GM20431 (cell line): ENCODE measurements around the gene LARP1B.
"Not testable (repeated sequence)": the region's sequence is repeated elsewhere in the genome, so short reads cannot be mapped to it uniquely, and the experiment has no call there.

Source experiments
- in situ Hi-C: fragments of 300-500 bp; cut with MseI, MboI; formaldehyde crosslinking; loops from one replicate; pipeline ENCODE4 v1.15.0; 2020; ENCODE audit warnings: low sequenced_read_pairs; ENCODE audit not compliant: unreplicated experiment

Gene LARP1B

GRCh38 chr4:128060699-128061565 is at the start of gene LARP1B:
TSS of gene LARP1B (plus strand) at chr4:128061312. CDS start at chr4:128074952, 13,640 bp downstream.
- in situ Hi-C loops, result no loop called here

- in situ Hi-C loops, result no loop called here
These were observed 35.8 kb upstream of the LARP1B start for GRCh38 chr4:128025319-128025718.

GRCh38 chr4:128029907-128030306 is 31.2 kb upstream of the LARP1B start:
- in situ Hi-C loops, result no loop called here

- in situ Hi-C loops, result no loop called here
These were observed 29.2 kb upstream of the LARP1B start for GRCh38 chr4:128031756-128032384.

GRCh38 chr4:128039568-128039967 is 21.5 kb upstream of the LARP1B start:
- in situ Hi-C loops, result no loop called here

- in situ Hi-C loops, result not testable (repeated sequence)
These were observed 14.1 kb upstream of the LARP1B start for GRCh38 chr4:128047019-128047418.

GRCh38 chr4:128047514-128047913 is 13.6 kb upstream of the LARP1B start:
- in situ Hi-C loops, result not testable (repeated sequence)

- in situ Hi-C loops, result not testable (repeated sequence)
These were observed 9.9 kb upstream of the LARP1B start for GRCh38 chr4:128051229-128051628.

GRCh38 chr4:128054907-128055306 is 6.2 kb upstream of the LARP1B start:
- in situ Hi-C loops, result not testable (repeated sequence)

- in situ Hi-C loops, result not testable (repeated sequence)
These were observed 5.5 kb upstream of the LARP1B start for GRCh38 chr4:128055441-128056206.

GRCh38 chr4:128056396-128056795 is 4.7 kb upstream of the LARP1B start:
- in situ Hi-C loops, result no loop called here

GRCh38 chr4:128060121-128060698 is 902 bp upstream of the LARP1B start:
- in situ Hi-C loops, result no loop called here

- in situ Hi-C loops, result no loop called here
These were observed 739 bp downstream of the LARP1B start for GRCh38 chr4:128061566-128062536.

GRCh38 chr4:128066453-128066820 is 5.3 kb downstream of the LARP1B start:
- in situ Hi-C loops, result not testable (repeated sequence)

GRCh38 chr4:128068918-128069317 is 7.8 kb downstream of the LARP1B start:
- in situ Hi-C loops, result no loop called here

- in situ Hi-C loops, result no loop called here
These were observed 15.4 kb downstream of the LARP1B start for GRCh38 chr4:128076464-128076863.

- in situ Hi-C loops, result not testable (repeated sequence)
These were observed 34.2 kb downstream of the LARP1B start for GRCh38 chr4:128095293-128095692.

- in situ Hi-C loops, result no loop called here
These were observed 46.7 kb downstream of the LARP1B start for GRCh38 chr4:128107766-128108165.

GRCh38 chr4:128123036-128123435 is 61.9 kb downstream of the LARP1B start:
- in situ Hi-C loops, result no loop called here
